ENCODE data around the gene ANKRD9. TPM values are rescaled to one million over a fixed set of nuclear protein-coding genes. Genes with fewer than 3 reads are reported as not detected.

ANKRD9 gene
- total RNA-seq, 1 experiment from 2014 or later = 29.8 TPM

- no peaks in the 10 kb centered on the region for H3K79me1 ChIP-seq (ENCODE audit: insufficient read depth, low read depth, low read length, poor library complexity, severe bottlenecking)
- no peaks in the 10 kb centered on the region for H3K4me1 Mint-ChIP-seq
- WGBS (ENCODE audit: extremely low coverage, insufficient read length, low lambda C conversion rate) = no CpG with 5 or more reads among the region's 5 CpGs
- H3K4me2 ChIP-seq (ENCODE audit: insufficient read depth, insufficient read length, low read length) = no peak overlapping the region
- no peak overlapping the region for H4K5ac ChIP-seq (ENCODE audit: insufficient read length, low read depth, low read length)
- H3K36me3 Mint-ChIP-seq (ENCODE audit: insufficient read depth in 1 of 3, low read depth in 3 of 3) = peaks cover 0 to 10% (median 0%) of the 10 kb centered on the region in 3 experiments; a peak in 3 of 7 replicates
- no peak overlapping the region for H3K18ac ChIP-seq (ENCODE audit: insufficient read length, low read depth, low read length)
- H3K9me3 Mint-ChIP-seq = no peaks in the 10 kb centered on the region
- no peak overlapping the region for H4K8ac ChIP-seq (replicated peaks; ENCODE audit: insufficient read length, low read depth, low read length)
- no peak overlapping the region for H3K4ac ChIP-seq (ENCODE audit: low read depth, low read length)
- H2AFZ ChIP-seq (ENCODE audit: low read length) = no peak overlapping the region
- no peaks in the 10 kb centered on the region for H3K4me1 ChIP-seq (ENCODE audit: insufficient read depth, low read length)
- H3K9ac ChIP-seq (ENCODE audit: extremely low read depth, insufficient read length, low read length) = no peak overlapping the region
- H2BK12ac ChIP-seq (ENCODE audit: insufficient read length, low read depth, low read length) = no peak overlapping the region
- no peak overlapping the region for H3T11ph ChIP-seq (ENCODE audit: low read length)
- no peak overlapping the region for H2AK5ac ChIP-seq (ENCODE audit: insufficient read length, low read length)
- no peak overlapping the region for H2BK120ac ChIP-seq (ENCODE audit: low read depth, low read length, poor library complexity, severe bottlenecking)
- no peak for DNase-seq
- no peak overlapping the region for H3K14ac ChIP-seq (ENCODE audit: insufficient read depth, low read length)
- no peaks in the 10 kb centered on the region for H3K27me3 ChIP-seq (ENCODE audit: insufficient read depth, low read length)
- no peak overlapping the region for H3K27ac ChIP-seq (ENCODE audit: insufficient read length, low read depth, low read length)
- H4K91ac ChIP-seq (ENCODE audit: insufficient read length, low read depth, low read length) = no peak overlapping the region
- H3K9me3 ChIP-seq (ENCODE audit: control insufficient read depth, low read depth, low read length) = no peaks in the 10 kb centered on the region
- H3K79me2 ChIP-seq (ENCODE audit: insufficient read depth, low read length) = no peaks in the 10 kb centered on the region
- H3K27me3 Mint-ChIP-seq (ENCODE audit: low read depth) = no peaks in the 10 kb centered on the region
- H2BK5ac ChIP-seq (ENCODE audit: insufficient read length, low read length) = no peak overlapping the region
- H2BK20ac ChIP-seq (ENCODE audit: low read depth, low read length, poor library complexity, severe bottlenecking) = no peak overlapping the region
- H3K27ac Mint-ChIP-seq = peak overlapping the region in 2 of 3 experiments; percentile 56 to 88; a peak in 2 of 7 replicates
- TF ChIP-seq, protein P1, sequence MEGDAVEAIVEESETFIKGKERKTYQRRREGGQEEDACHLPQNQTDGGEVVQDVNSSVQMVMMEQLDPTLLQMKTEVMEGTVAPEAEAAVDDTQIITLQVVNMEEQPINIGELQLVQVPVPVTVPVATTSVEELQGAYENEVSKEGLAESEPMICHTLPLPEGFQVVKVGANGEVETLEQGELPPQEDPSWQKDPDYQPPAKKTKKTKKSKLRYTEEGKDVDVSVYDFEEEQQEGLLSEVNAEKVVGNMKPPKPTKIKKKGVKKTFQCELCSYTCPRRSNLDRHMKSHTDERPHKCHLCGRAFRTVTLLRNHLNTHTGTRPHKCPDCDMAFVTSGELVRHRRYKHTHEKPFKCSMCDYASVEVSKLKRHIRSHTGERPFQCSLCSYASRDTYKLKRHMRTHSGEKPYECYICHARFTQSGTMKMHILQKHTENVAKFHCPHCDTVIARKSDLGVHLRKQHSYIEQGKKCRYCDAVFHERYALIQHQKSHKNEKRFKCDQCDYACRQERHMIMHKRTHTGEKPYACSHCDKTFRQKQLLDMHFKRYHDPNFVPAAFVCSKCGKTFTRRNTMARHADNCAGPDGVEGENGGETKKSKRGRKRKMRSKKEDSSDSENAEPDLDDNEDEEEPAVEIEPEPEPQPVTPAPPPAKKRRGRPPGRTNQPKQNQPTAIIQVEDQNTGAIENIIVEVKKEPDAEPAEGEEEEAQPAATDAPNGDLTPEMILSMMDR (conservative IDR thresholded peaks at IDR 0.05) = no peak
- no peak overlapping the region for H3K4me3 Mint-ChIP-seq
- H3K23ac ChIP-seq (ENCODE audit: insufficient read length, low read depth, low read length) = no peak overlapping the region
- H4K20me1 ChIP-seq (ENCODE audit: control insufficient read depth, insufficient read depth, insufficient read length) = no peaks in the 10 kb centered on the region
- H3K56ac ChIP-seq (ENCODE audit: insufficient read length, low read depth, low read length) = no peak overlapping the region
- no peak overlapping the region for H2BK15ac ChIP-seq (ENCODE audit: low read depth, low read length)
- H3K23me2 ChIP-seq (ENCODE audit: insufficient read length, low read depth, low read length, poor library complexity, severe bottlenecking) = no peaks in the 10 kb centered on the region
Measured at GRCh38 chr14:102474934-102475333, 34.6 kb downstream of the ANKRD9 start.

All from H9 (cell line).